BJ (cell line): ENCODE results near the gene DPP6. TPM values are rescaled to one million over a fixed set of nuclear protein-coding genes. Genes with fewer than 3 reads are reported as not detected.

ENCODE experiments used
- CTCF ChIA-PET: fragments of 350-600 bp; formaldehyde crosslinking; extraction: SDS; loops from one replicate; lab custom pipeline; 2021; ENCODE audit warnings: antibody characterized with exemption, inconsistent platforms; lab: Yijun Ruan, JAX
- POLR2A ChIA-PET: fragments of 300-600 bp; sonication (Branson Sonifier 250); formaldehyde crosslinking; extraction: SDS; loops from one replicate; lab custom pipeline; 2021; ENCODE audit warnings: antibody characterized with exemption; lab: Charles Lee
- DNase-seq: peaks from one replicate; pipeline ENCODE4 v3.0.0-alpha.2; 2011; ENCODE audit warnings: low read depth
- H3K27me3 ChIP-seq: 2 replicates; pipeline ENCODE4 v1.6.0; 2011; ENCODE audit warnings: low read length; ENCODE audit not compliant: control insufficient read depth, insufficient read depth
- H3K36me3 ChIP-seq: 2 replicates; pipeline ENCODE4 v1.5.1; 2011; ENCODE audit warnings: low read length; ENCODE audit not compliant: control insufficient read depth, insufficient read depth
- H3K4me3 ChIP-seq: 2 replicates; pipeline ENCODE4 v1.5.1; 2011; ENCODE audit warnings: low read depth, mild to moderate bottlenecking, control low read depth, low read length
- polyA plus RNA-seq: library from polyadenylated mRNA; depleted of rRNA; stranded (reverse); fragments of >200 nt; gene quantifications from 2 replicates; pipeline ENCODE4 v1.2.3, GENCODE V29; 2011
- TF ChIP-seq, protein P1 (sequence below): IDR thresholded peaks from 2 replicates; pipeline ENCODE4 v1.5.1; 2011; ENCODE audit warnings: low read depth, mild to moderate bottlenecking, control low read depth, inconsistent platforms, low read length, moderate library complexity; ENCODE audit not compliant: insufficient read depth

Gene DPP6
- polyA plus RNA-seq, 1 experiment = not detected

DNA sequence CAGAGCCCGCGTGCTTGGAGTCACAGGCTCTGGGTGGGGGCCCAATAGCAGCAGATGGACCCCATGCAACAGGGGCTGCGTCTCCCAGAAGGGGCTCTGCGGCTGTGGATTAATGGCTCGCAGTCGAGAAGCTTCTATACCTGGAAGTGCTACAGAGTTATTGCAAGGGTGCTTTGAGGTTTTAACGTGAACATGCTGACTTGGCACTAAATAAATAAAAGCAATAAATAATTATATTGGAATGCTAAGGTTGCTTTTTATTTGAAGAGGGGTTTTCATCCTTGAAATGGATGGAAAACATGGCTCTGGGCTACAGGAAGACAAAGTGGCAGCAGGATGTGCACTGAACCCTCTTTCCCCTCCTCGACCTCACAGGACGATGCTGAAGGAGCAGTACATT lies 828.3 kb downstream of the DPP6 start:
- H3K27me3 ChIP-seq = no peaks in the 10 kb centered on the region
- H3K4me3 ChIP-seq = no peak overlapping the region
- no peak for DNase-seq
- POLR2A ChIA-PET = no interaction called here
- H3K36me3 ChIP-seq = no peaks in the 10 kb centered on the region
- CTCF ChIA-PET = no interaction called here
- TF ChIP-seq, protein P1, sequence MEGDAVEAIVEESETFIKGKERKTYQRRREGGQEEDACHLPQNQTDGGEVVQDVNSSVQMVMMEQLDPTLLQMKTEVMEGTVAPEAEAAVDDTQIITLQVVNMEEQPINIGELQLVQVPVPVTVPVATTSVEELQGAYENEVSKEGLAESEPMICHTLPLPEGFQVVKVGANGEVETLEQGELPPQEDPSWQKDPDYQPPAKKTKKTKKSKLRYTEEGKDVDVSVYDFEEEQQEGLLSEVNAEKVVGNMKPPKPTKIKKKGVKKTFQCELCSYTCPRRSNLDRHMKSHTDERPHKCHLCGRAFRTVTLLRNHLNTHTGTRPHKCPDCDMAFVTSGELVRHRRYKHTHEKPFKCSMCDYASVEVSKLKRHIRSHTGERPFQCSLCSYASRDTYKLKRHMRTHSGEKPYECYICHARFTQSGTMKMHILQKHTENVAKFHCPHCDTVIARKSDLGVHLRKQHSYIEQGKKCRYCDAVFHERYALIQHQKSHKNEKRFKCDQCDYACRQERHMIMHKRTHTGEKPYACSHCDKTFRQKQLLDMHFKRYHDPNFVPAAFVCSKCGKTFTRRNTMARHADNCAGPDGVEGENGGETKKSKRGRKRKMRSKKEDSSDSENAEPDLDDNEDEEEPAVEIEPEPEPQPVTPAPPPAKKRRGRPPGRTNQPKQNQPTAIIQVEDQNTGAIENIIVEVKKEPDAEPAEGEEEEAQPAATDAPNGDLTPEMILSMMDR = no peak

DNA sequence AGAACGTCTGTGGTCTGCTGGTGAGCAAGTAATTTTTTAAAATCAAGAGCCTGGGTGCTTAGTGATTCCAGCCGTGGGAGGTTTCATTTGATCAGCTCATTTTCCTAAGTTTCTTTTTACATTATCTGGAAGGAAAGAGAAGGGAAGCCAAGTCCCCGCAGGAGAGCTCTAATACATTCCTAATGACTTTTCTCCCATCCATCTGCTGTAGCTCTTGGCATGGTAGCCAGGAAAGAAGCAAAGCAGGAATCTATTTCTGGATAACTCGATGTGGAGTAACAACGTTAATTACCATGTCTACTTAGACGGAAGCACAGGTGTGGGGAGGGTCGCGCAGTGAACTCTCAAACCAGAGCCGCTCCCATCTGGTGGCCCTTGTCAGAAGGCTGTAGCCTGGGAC lies 828.8 kb downstream of the DPP6 start:
- POLR2A ChIA-PET = no interaction called here
- no peaks in the 10 kb centered on the region for H3K36me3 ChIP-seq
- no peak for DNase-seq
- CTCF ChIA-PET = no interaction called here
- no peak overlapping the region for H3K4me3 ChIP-seq
- H3K27me3 ChIP-seq = no peaks in the 10 kb centered on the region
- TF ChIP-seq, protein P1 = no peak

DNA sequence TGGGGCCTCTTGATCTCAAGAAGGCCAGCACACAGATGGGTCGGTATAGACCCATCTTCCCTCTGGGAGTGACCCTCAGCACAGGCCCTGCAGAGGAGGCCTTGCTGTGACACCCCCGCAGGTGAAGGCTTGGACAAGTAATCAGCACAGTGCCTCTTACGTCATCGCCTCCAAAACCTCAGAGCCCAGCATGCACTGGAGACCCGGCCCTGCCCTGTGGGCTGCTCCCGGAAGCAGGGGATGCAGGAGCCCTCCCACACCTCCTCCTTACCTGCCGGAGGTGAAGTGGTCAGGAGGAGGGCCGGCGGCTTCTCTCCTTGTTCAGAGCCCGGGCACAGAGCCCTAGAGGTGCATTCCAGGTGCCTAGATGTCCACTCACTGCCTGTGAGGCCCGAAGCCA lies 829.3 kb downstream of the DPP6 start:
- ChIA-PET POLR2A (no interaction called here), CTCF (no interaction called here)
- H3K27me3 ChIP-seq = no peaks in the 10 kb centered on the region
- no peak for DNase-seq
- TF ChIP-seq, protein P1 = no peak
- no peak overlapping the region for H3K4me3 ChIP-seq
- no peaks in the 10 kb centered on the region for H3K36me3 ChIP-seq

DNA sequence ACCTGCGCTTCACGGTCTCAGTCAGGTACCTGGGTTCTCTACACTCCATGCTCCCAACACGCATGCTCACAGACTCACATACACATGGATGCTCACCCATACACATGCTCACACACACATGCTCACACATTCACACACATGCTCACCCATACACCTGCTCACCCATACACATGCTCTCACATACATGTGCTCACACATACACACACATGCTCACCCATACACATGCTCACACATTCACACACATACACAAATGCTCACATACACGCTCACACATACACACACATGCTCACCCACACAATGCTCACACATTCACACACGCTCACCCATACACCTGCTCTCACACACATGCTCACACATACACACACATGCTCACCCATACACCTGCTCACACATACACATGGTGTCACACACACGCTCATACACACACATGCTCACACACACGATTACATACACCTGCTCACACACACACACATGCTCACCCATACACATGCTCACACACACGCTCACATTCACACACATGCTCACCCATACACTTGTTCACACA lies 830.8 kb downstream of the DPP6 start:
- TF ChIP-seq, protein P1 = no peak
- Histone ChIP-seq H3K36me3 (no peaks in the 10 kb centered on the region), H3K4me3 (no peak overlapping the region), H3K27me3 (no peaks in the 10 kb centered on the region)
- no peak for DNase-seq
- ChIA-PET POLR2A (no interaction called here), CTCF (no interaction called here)

DNA sequence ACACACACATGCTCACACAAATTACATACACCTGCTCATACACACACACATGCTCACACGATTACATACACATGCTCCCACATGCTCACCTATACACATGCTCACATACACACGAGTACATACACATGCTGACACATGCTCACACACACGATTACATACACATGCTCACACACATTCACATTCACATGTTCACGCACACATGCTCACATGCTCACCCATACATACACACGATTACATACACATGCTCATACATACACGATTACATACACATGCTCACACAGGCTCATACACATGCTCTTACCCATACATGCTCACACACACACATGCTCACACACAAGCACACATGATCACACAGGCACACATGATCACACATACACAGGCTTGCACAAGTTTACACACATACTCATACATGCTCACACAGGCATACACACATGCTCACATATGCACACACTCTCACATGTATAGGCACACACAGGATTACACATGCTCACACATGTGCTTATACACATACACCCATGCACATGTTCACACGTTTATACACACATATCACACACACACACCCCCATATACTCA lies 832.2 kb downstream of the DPP6 start:
- Histone ChIP-seq H3K36me3 (no peaks in the 10 kb centered on the region), H3K27me3 (no peaks in the 10 kb centered on the region), H3K4me3 (no peak overlapping the region)
- no peak for DNase-seq
- TF ChIP-seq, protein P1 = no peak
- CTCF ChIA-PET = no interaction called here
- POLR2A ChIA-PET = no interaction called here
